ENCODE data around the gene UFSP1.
A peak's percentile ranks its signal among the peaks of the same experiment; 100 is the strongest.
"Not testable (repeated sequence)": the region's sequence is repeated elsewhere in the genome, so short reads cannot be mapped to it uniquely, and the experiment has no call there.

UFSP1 gene

DNA sequence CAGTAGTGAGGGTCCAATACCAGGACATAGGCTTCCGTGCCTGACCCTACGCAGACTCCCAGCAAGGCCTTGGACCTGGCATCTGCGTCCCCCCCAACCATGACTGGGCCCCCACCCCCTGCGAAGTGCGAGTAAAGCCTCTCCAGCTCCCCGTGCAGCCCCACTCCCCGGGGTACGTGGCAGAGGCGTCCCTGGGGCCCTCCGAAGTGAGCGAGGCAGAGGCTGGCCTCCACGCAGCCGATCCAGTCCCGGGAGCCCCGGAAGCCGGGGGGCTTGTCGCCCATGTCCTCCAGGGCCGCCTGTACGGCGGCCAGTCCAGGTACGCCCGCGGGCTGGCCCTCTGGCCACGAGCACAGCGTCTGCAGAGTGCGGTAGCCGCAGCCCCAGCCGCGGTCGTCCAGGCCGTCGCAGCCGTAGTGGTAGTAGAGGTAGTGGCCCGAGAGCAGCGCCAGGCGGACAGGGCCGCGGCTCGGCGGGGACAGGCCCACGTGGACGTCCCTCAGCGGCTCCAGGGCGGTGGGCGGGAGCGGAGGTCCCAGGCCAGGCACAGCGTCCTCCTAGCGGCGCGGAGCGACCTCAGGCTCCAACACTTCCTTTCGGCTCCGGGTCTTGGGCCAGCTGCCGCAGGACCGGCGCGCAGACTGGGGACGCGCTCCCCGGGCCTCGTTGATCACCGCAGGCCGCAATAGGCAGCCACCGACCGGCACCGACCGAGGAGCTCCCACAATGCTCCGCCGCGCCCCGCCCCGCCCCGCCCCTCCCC is at the start of gene UFSP1:
Gene UFSP1, minus strand, starts transcription at position 728 of the 763 bp plus-strand sequence. Its CDS starts 444 bp downstream, at position 284.
- no peak for DNase-seq

DNA sequence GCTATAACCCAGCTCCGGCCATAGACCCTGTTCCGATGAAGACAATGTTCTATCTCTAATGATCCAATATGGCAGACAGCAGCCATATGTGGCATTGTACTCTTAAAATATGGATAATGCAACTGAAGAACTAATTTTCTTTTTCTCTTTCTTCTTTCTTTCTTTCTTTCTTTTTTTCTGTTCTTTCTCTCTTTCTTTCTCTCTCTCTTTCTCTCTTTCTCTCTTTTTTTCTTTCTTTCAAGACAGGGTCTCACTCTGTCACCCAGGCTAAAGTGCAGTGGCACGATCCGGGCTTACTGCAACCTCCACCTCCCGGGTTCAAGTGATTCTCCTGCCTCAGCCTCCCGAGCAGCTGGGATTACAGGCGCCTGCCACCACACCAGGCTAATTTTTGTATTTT is 46.7 kb upstream of the UFSP1 start:
- not testable (repeated sequence) for DNase-seq

DNA sequence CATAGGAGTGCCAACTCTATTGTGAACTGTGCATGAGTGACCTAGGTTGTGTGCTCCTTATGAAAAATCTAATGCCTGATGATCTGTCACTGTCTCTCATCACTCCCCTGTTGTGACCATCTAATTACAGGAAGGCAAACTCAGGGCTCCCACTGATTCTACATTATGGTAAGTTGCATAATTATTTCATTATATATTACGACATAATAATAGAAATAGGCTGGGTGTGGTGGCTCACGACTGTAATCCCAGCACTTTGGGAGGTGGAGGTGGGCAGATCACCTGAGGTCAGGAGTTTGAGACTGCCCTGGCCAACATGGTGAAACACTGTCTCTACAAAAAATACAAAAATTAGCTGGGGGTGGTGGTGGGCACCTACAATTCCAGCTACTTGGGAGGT is 45.9 kb upstream of the UFSP1 start:
- not testable (repeated sequence) for DNase-seq

DNA sequence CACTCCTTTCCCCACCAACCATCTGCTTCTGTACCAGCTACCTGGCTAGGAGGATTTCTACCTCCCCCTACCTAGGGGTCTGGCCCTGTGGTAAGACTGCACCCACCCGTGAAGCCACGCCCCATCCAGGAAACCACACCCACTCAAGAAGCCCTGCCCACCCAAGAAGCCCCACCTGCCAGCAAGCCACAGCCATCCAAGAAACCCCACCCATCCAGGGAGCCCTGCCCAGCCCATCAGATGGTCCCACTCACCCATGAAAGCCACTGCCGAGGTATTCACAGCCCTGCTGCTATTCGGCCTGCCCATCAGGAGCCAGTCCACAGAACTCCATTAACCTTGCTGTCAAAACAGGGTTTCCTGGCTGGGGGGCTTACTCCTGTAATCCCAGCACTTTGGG is 44.2 kb upstream of the UFSP1 start:
- DNase-seq, result no peak

DNA sequence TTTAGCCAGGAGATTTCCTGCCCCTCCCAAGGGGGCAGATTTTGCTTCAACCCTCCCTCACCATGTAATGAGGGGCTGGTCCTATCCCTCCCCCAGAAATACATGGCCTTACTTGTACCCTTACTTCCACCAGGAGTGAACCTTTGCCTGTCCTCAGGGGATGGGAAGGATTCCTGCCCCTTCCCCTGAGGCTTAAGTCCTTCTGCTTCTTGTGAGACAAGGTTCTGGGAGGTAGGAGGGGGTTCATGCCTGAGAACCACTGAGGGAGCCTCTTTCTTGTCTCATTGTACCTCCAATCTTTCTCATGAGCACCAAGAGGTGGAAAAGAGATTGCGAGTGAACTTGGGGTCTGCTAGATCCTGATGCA is 40.3 kb upstream of the UFSP1 start:
- no peak for DNase-seq

DNA sequence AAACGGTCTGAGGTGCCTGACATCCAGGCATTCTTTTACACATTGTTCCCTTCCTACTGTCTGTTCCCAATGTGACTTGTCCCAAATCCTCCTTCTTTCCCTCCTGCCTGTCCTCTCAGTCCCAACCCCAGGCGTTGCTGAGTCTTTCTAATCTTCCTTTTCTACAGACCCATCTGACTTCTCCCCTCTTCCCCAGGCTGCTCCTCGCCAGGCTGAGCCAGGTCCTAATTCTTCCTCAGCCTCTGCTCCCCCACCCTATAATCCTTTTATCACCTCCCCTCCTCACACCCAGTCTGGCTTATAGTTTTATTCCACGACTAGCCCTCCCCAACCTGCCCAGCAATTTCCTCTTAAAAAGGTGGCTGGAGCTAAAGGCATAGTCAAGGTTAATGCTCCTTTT is 34.1 kb upstream of the UFSP1 start:
- DNase-seq, result not testable (repeated sequence)

DNA sequence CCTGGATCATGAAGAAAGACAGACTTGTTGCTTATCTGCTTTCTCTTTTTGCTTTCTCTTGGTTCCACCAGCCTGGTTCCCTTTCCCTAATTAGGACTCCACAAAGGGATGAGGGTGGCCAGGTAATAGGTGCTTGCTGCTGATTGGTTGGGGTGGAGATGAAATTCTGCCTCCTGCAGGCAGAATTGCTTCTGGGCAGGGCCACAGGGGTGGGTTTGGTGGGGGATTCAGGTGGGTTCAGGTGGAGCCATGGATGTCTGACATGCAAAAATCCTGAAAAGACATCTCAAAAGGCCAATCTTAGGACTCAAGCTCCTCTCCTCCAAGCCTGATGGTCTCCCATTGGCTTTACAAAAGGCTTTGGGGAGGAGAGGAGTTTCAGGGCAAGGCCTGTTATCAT is 31.5 kb upstream of the UFSP1 start:
- DNase-seq, result no peak

DNA sequence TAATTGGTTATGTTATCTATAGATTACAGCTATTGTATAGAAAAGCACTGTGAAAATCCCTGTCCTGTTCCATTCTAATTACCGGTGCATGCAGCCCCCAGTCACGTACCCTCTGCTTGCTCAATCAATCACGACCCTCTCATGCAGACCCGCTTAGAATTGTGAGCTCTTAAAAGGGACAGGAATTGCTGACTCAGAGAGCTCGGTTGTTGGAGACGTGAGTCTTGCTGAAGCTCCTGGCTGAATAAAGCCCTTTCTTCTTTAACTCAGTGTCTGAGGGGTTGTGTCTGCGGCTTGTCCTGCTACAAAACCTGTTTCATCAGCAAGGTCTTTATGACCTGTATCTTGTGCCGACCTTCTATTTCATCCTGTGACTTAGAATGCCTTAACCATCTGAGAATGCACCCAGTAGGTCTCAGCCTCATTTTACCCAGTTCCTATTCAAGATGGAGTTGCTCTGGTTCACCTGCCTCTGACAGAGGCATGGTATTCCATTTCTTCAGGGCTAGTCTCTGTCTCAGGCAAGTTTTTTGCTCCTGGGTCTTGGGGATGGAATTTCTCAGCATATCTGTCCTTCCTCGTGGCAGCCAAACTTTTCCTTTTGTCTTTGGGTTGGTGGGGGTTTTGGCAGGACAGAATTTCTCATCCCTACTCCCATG is 30.4 kb upstream of the UFSP1 start:
- not testable (repeated sequence) for DNase-seq

DNA sequence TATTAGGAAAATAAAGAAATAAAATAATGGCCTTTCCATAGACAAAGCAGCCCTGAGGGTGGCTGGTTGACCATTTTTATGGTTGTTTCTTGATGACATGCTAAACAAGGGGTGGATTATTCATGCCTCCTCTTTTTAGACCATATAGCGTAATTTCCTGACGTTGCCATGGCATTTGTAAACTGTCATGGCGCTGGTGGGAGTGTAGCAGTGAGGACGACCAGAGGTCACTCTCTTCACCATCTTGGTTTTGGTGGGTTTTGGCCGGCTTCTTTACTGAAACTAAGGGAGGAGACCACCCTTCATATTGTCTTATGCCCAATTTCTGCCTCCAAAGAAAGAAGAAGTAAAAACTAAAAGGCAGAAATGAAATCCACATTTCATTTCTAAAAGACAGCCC is 29.8 kb upstream of the UFSP1 start:
- not testable (repeated sequence) for DNase-seq

DNA sequence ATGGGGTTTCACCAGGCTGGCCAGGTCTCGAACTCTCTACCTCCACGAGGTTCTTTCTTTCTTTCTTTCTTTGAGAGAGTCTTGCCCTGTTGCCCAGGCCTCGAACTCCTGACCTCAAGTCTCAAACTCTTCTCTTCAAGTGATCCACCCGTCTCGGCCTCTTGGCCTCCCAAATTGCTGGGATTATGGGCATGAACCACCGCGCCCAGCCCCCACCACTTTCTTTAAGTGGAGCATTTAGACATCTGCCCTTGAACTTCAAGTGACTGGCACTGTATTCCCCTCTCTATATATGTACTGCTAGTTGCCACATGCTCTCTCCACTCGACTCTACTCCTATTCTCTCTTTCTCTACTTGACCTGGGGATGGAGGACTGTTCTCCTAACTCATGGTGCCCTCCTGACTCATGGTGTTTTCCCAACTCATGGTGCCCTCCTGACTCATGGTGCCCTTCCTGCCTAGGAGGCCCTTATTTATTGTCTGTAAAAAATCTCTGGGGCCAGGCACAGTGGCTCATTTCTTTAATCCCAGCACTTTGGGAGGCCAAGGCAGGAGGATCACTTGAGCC is 25.4 kb upstream of the UFSP1 start:
- DNase-seq, result no peak

DNA sequence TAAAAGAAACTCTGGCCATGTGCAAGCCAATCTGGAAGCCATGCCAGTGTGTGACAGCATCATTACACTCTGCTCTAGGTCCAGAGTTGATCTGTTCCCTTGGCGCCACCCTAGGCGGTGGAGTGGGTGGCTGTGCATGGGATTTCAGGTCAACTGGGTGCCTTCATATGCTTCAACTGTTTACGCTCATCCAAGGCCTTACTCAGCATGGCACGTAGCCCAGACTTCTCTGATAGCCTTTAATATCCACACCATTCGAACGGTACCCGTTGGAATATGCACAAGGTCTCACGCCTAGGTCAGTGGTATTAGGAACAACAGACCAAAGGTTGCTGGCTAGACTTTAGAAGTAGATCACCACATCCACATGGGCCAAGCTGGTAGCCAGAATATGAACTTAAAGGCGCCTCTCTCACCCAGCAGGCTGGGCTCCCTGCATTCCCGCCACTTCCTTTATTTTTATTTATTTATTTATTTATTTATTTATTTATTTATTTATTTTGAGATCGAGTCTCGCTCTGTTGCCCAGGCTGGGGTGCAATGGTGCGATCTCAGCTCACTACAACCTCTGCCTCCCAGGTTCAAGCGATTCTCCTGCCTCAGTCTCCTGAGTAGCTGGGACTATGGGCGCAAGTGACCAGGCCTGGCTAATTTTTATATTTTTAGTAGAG is 24.8 kb upstream of the UFSP1 start:
- DNase-seq, result no peak

DNA sequence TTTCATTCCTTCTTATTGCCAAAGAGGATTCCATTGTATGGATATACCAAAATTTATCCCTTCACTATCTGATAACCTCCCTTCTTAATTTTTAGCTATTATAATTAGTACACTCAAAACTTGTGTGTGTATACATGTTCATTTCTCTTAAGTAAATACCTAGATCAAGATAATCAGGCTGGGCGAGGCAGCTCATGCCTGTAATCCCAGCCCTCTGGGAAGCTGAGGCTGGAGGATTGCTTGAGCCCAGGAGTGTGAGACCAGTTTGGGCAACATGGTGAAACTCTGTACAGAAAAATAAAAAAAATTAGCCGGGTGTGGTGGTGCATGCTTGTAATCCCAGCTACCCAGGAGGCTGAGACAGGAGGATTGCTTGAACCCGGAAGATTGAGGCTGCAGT is 22.0 kb upstream of the UFSP1 start:
- no peak for DNase-seq

DNA sequence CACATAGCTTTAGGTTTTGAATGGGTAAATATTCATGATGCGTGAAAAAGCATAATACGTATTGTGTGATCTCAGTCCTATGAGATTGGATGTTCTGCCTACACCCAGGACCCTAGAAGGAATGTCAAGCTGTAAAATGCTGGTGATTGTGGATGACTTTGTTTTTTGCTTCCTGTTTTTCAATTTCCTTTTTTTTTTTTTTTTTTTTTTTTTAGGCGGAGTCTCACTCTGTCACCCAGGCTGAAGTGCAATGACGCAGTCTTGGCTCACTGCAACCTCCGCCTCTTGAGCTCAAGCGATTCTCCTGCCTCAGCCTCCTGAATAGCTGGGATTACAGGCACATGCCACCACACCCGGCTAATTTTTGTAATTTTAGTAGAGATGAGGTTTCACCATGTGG is 20.9 kb upstream of the UFSP1 start:
- DNase-seq, result not testable (repeated sequence)

DNA sequence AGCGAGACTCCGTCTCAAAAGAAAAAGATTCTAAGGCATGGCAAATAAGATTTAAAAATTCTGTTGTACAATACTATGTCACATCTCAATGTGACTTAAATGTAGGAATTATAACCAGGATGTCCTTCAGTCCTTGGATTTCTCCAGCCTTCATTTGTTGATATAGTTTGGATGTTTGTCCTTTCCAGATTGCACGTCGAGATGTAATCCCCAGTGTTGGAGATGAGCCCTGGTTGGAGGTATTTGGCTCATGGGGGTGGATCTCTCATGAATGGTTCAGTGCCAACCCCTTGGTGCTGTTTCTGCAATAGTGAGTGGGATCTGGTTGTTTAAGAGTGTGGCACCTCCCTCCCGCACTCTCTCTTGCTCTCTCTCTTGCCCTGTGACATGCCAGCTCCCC is 19.0 kb upstream of the UFSP1 start:
- no peak for DNase-seq

DNA sequence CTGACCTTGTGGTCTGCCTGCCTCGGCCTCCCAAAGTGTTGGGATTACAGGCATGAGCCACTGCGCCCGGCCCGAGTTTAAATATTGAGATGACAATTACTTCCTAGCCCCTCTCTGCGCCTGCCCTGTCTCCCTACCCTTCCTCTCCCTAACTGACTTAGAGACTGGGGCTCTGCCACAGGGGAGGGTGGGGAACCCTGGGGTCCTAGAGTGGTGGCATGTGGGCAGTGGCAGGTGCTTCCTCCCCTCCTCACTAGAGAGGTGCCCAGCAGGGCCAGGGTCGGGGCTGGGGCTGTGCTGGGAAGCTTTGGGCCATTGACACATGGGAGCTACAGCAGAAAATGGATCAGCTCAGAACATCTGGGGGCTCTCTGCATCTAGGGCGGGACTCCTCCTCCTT is 13.1 kb upstream of the UFSP1 start:
- no peak for DNase-seq

DNA sequence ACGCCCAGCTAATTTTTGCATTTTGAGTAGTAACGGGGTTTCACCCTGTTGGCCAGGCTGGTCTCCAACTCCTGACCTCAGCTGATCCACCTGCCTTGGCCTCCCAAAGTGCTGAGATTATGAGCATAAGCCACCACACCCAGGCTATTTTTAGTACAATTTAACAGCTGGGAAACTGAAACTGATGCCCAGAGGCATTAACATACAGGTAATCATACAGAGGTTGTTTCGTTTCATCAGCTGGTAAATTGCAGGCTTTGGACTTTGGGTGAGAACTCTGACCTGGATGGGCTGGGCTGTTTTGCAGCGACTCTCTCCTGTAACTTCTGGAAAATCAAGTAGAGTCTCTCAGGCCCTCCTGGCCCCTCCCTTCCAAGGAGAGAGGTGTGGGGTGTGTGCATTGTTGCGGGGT is 12.4 kb upstream of the UFSP1 start:
- DNase-seq, result no peak

DNA sequence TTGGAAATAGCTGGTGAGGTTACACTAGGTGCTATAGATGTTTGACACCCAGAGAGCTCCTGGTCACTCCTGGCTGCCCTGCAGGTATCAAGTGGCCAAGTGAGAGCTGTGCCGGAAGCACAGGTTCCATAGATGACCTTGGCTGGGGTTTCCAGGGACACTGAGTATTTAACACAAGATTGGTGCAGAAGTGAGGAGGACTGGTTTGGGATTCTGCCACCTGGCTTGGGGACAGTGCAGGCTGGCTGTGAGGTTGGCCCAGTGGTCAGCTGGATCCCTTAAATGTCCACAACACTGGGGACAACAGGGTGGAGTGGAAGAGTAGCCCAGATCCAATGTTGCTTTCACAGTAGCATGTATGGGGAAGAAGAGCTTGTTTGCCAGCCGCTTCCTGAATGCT is 11.5 kb upstream of the UFSP1 start:
- DNase-seq, result no peak

DNA sequence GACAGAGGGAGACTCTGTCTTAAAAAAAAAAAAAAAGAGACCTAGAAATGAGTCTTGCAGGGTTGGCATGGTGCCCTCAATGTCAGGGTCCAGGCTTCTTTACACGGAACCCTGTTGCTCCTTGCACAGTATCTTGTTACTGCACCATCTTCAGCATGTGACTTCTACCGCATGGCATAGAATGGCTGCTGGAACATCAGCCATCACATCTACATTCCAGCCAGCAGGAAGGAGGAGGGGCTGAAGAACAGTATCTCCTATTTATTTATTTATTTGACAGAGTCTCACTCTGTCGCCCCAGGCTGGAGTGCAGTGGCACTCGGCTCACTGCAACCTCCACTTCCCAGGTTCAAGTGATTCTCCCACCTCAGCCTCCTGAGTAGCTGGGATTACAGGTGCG is 9.9 kb upstream of the UFSP1 start:
- DNase-seq, result no peak

DNA sequence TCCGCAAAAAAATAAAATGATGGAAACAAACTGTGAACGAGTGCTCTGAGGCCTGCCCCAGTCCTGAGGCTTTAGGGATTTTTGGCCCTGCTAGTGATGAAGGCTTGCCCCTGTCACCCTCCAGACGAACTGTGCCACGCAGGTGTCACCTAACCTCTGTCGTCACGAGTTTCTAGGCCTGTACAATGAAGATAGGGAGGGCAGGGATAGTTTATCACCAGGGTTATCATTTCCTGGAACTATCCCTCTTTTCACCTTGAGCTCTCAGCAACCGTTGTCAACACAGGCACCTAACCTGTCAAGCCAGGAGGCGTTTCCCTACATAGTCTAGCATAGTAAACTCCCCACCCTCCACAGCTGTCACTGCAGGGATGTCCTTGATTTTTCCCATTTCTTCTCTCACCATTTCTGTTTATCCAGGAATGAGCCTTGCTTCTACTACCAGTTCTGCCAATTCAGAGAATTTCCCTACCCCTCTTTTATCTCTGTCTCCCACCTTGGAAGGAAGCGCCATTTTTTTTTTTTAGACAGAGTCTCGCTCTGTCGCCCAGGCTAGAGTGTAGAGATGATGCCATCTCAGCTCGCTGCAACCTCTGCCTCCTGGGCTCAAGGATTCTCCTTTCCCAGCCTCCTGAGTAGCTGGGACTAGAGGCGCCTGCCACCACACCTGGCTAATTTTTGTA is 8.4 kb upstream of the UFSP1 start:
- DNase-seq, result no peak

DNA sequence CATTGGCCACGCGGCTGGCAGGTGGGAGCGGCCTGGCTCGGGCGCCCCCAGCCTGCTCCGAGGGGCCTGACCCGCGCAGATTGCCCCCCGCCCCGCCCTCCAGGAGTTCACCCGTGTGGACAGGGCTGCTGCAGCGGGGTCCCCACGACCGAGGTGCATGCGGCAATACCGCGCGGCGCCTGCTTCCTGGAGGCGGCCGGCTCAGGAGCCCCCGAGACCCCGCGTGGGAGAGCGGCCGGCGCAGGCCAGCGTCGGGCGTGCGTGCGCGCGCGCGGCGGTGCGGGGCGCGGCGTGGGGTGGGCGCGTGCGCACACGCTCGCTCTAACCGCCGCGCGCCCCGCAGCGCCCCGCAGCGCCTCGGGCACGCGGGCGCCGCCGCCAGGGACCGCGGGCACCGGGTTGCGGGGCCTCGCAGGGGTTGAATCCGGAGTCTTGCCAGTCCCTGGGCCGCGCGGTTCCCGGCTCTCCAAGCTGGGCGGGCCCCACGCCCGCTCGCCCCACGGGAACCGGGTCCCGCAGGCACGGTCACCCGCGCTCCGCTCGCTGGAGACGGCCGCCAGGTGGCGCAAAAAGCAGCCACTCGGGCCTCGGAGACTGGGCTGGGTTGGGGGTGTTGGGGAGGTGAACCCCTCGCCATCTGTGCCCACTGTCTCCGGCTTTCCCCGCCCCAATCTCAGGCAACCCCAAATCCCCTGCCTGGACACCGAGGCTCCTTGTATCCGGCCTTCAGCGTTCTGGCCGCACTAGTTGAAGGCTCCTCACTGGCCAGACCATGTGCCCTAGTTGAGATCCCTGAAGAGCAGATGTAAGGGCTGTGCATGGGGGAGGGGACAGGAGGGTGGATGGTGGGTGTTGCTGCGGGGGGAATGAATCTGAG is 7.5 kb upstream of the UFSP1 start:
- DNase-seq, result peak; percentile 20 to 52

DNA sequence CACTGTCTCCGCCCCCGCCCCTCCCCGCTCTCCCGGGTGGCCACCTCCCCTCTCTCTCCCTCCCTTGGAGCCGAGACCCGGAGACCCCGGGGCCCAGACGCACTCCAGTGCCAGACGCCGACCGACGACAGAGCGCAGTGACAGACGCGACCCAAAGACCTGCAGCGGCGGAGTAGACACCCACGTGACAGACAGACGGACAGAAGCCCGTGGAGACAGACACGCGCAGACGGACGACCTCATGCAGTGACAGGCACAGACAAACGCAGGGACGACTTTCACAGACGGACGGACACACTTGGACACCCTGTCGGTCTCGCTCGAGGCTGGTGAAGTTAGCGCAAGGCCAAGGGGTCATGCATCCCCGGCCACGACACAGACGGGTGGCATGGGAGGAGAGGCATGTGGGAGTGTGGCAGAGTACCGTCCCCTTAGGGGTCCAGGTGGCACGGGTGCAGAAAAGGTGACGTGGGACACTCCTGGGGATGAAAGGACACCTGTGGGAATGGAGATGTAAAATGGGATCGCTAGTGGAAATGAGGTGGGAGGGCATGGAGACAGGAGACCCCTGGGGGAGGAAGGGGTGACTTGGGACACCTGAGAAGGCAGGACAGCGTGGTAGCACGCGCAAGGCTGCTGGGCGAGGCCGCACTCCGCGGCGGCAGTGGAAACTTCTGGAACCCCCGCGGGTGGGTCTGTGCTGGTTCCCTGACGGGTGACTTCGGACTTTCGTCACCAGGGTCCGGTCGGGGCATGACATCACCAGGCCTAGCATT is 6.6 kb upstream of the UFSP1 start:
- DNase-seq, result no peak

DNA sequence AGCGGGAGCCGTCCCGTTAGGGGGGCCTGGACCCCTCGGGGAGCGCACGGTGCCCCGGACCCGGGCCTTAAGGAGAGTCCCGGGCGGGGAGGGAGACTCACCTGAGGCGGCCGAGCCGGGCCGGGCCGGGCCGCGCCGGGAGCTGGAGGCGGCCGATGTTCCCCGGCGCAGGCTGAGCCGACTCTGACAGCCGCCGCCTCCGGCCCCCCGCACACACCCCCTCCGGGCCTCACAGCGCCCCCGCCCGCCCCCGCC is 6.1 kb upstream of the UFSP1 start, which contains the start of gene ACHE:
Gene ACHE, minus strand, starts transcription at position 188 of the 255 bp plus-strand sequence. CDS start 1,656 bp downstream, outside the sequence.
- no peak for DNase-seq

All from hippocampal formation (tissue), 2 donors.